CD14-positive monocyte (primary cell): ENCODE measurements around the gene ABCG5. TPM values are rescaled to one million over a fixed set of nuclear protein-coding genes. Genes with fewer than 3 reads are reported as not detected.

Source experiments
- DNase-seq, 3 donors: peaks; one replicate each; pipeline ENCODE4 v3.0.0-alpha.2; 2011 to 2022
- H2AFZ ChIP-seq: 2 replicates; pipeline ENCODE4 v1.6.0; 2012; ENCODE audit warnings: mild to moderate bottlenecking, low read depth, low read length, inconsistent platforms; ENCODE audit not compliant: insufficient read depth, poor library complexity, severe bottlenecking
- H3K27ac ChIP-seq, 2 donors: 1 replicate in 1 of 2; 2 replicates in 1 of 2; pipeline ENCODE4 v1.5.1; 2012 to 2013; ENCODE audit warnings: low read length in 2 of 2, control low read depth in 1 of 2, inconsistent platforms in 1 of 2, low read depth in 1 of 2, mild to moderate bottlenecking in 1 of 2
- H3K27me3 ChIP-seq, 2 donors: one replicate each; pipeline versions ENCODE4 v1.6.0 to v1.6.1; 2011 to 2013; ENCODE audit warnings: low read length in 2 of 2; ENCODE audit not compliant: control insufficient read depth in 2 of 2, insufficient read depth in 2 of 2
- H3K36me3 ChIP-seq, 2 donors: replicated peaks in 1 of 2; 1 replicate in 1 of 2; 2 replicates in 1 of 2; pipeline versions ENCODE4 v1.5.1 to v1.6.1; 2012 to 2013; ENCODE audit warnings: low read length in 2 of 2, control low read depth in 1 of 2, inconsistent platforms in 1 of 2, mild to moderate bottlenecking in 1 of 2; ENCODE audit not compliant: insufficient read depth in 2 of 2, control insufficient read depth in 1 of 2
- H3K4me1 ChIP-seq, 2 donors: 1 replicate in 1 of 2; 2 replicates in 1 of 2; pipeline versions ENCODE4 v1.5.1 to v1.6.1; 2012 to 2013; ENCODE audit warnings: low read length in 2 of 2, control low read depth in 1 of 2, inconsistent platforms in 1 of 2, mild to moderate bottlenecking in 1 of 2, moderate library complexity in 1 of 2; ENCODE audit not compliant: insufficient read depth in 2 of 2, control insufficient read depth in 1 of 2
- H3K4me2 ChIP-seq: replicated peaks from 2 replicates; pipeline ENCODE3; 2012; ENCODE audit warnings: low read length, moderate library complexity, mild to moderate bottlenecking; ENCODE audit not compliant: poor library complexity, severe bottlenecking; ENCODE audit errors: extremely low read depth
- H3K4me3 ChIP-seq, 3 experiments: fragments of 200-600 bp in 1 of 3; sonication (generic) in 1 of 3; replicated peaks in 1 of 3; 1 replicate in 2 of 3; 2 replicates in 1 of 3; pipeline ENCODE4 v1.5.1; 2011 to 2013; ENCODE audit warnings: low read length in 3 of 3, mild to moderate bottlenecking in 3 of 3, control low read depth in 2 of 3, low read depth in 2 of 3, inconsistent platforms in 1 of 3, moderate library complexity in 1 of 3
- H3K79me2 ChIP-seq: 2 replicates; pipeline ENCODE4 v1.6.0; 2012; ENCODE audit warnings: mild to moderate bottlenecking, control low read depth, inconsistent platforms, low read length, moderate library complexity; ENCODE audit not compliant: insufficient read depth
- H3K9ac ChIP-seq: 2 replicates; pipeline ENCODE4 v1.6.0; 2017; ENCODE audit warnings: low read length, mild to moderate bottlenecking; ENCODE audit not compliant: insufficient read depth, poor library complexity, severe bottlenecking
- H3K9me3 ChIP-seq, 2 donors: replicated peaks in 1 of 2; 1 replicate in 1 of 2; 2 replicates in 1 of 2; pipeline versions ENCODE4 v1.5.1 to v1.6.1; 2012 to 2013; ENCODE audit warnings: low read length in 2 of 2, control low read depth in 1 of 2; ENCODE audit not compliant: control insufficient read depth in 1 of 2, insufficient read depth in 1 of 2
- H4K20me1 ChIP-seq: 2 replicates; pipeline ENCODE4 v1.6.0; 2012; ENCODE audit warnings: mild to moderate bottlenecking, low read length, control low read depth, moderate library complexity; ENCODE audit not compliant: insufficient read depth
- H3K27ac Mint-ChIP-seq, 7 donors: one replicate each; pipeline ENCODE4 v1.8.0; 2020; ENCODE audit warnings: mild to moderate bottlenecking in 7 of 7, mixed read lengths in 7 of 7, moderate library complexity in 6 of 7, inconsistent platforms in 2 of 7
- H3K27me3 Mint-ChIP-seq, 3 donors: one replicate each; pipeline ENCODE4 v1.8.0; 2021 to 2022; ENCODE audit warnings: low read depth in 3 of 3, mild to moderate bottlenecking in 3 of 3, mixed read lengths in 3 of 3, moderate library complexity in 3 of 3, inconsistent platforms in 1 of 3
- H3K36me3 Mint-ChIP-seq, 2 donors: one replicate each; pipeline ENCODE4 v1.8.0; 2020; ENCODE audit warnings: mixed read lengths in 2 of 2, inconsistent platforms in 1 of 2, mild to moderate bottlenecking in 1 of 2
- H3K4me1 Mint-ChIP-seq: one replicate; pipeline ENCODE4 v1.8.0; 2020; ENCODE audit warnings: mild to moderate bottlenecking, mixed read lengths
- H3K4me3 Mint-ChIP-seq, 2 donors: one replicate each; pipeline ENCODE4 v1.8.0; 2020; ENCODE audit warnings: mild to moderate bottlenecking in 2 of 2, mixed read lengths in 2 of 2, moderate library complexity in 1 of 2
- H3K9me3 Mint-ChIP-seq, 7 donors: one replicate each; pipeline ENCODE4 v1.8.0; 2020 to 2022; ENCODE audit warnings: mixed read lengths in 7 of 7, mild to moderate bottlenecking in 6 of 7, moderate library complexity in 6 of 7, inconsistent platforms in 2 of 7
- CTCF ChIP-seq: fragments of 200-600 bp; IDR thresholded peaks from one replicate; pipeline ENCODE4 v1.8.0; 2022; ENCODE audit warnings: antibody characterized with exemption, mild to moderate bottlenecking
- WGBS: methylation state at CpG from one replicate; pipeline ENCODE4 v1.1.5; 2013; ENCODE audit warnings: missing lambda C conversion rate; ENCODE audit not compliant: insufficient coverage; 5-methylcytosine and 5-hydroxymethylcytosine counted together
- intact Hi-C, 2 donors: fragments of 100-400 bp; cut with micrococcal nuclease; formaldehyde crosslinking; loops; one replicate each; pipeline versions ENCODE4 v1.15.0 to v1.15.1; 2023
- polyA plus RNA-seq, 3 donors: library from polyadenylated mRNA; depleted of rRNA in 1 of 3; unstranded in 2 of 3; stranded (reverse) in 1 of 3; fragments of 300-500 nt in 2 of 3; fragments of >200 nt in 1 of 3; fragmentation: Illumina TruSeq in 2 of 3; gene quantifications; 1 replicate in 2 of 3; 2 replicates in 1 of 3; pipeline ENCODE4 v1.2.3, GENCODE V29; 2012 to 2021

ABCG5 gene
- polyA plus RNA-seq, 3 donors, result not detected

- Histone ChIP-seq H3K27ac (no peak overlapping the region), H3K79me2 (no peaks in the 10 kb centered on the region), H3K4me2 (no peak overlapping the region), H3K4me3 (no peak overlapping the region), H3K4me1 (no peaks in the 10 kb centered on the region), H3K9ac (no peak overlapping the region), H4K20me1 (no peaks in the 10 kb centered on the region), H3K27me3 (no peaks in the 10 kb centered on the region), H3K9me3 (no peaks in the 10 kb centered on the region), H3K36me3 (no peaks in the 10 kb centered on the region), H2AFZ (no peak overlapping the region)
- H3K4me1 Mint-ChIP-seq, result no peaks in the 10 kb centered on the region
- peaks cover 3 to 5% of the 10 kb centered on the region in 2 donors for H3K36me3 Mint-ChIP-seq
- intact Hi-C loops, result no loop called here
- no peaks in the 10 kb centered on the region for H3K27me3 Mint-ChIP-seq
- no peaks in the 10 kb centered on the region for H3K9me3 Mint-ChIP-seq
- H3K27ac Mint-ChIP-seq, result no peak overlapping the region
- TF ChIP-seq CTCF, result no peak
- no peak overlapping the region for H3K4me3 Mint-ChIP-seq
- WGBS, result 80% methylated on average over 1 of the region's 2 CpGs
- DNase-seq, result no peak
Observed at GRCh38 chr2:43791035-43791765, 47.4 kb downstream of the ABCG5 start.

GRCh38 chr2:43790147-43790546, 48.5 kb downstream of the ABCG5 start:
- Histone ChIP-seq H3K79me2 (no peaks in the 10 kb centered on the region), H3K27me3 (no peaks in the 10 kb centered on the region), H3K4me3 (no peak overlapping the region), H3K4me1 (no peaks in the 10 kb centered on the region), H3K27ac (no peak overlapping the region), H3K36me3 (no peaks in the 10 kb centered on the region), H3K4me2 (no peak overlapping the region), H2AFZ (no peak overlapping the region), H3K9me3 (no peaks in the 10 kb centered on the region), H4K20me1 (no peaks in the 10 kb centered on the region), H3K9ac (no peak overlapping the region)
- no peaks in the 10 kb centered on the region for H3K9me3 Mint-ChIP-seq
- no peak for DNase-seq
- H3K4me1 Mint-ChIP-seq, result no peaks in the 10 kb centered on the region
- no peak overlapping the region for H3K4me3 Mint-ChIP-seq
- H3K36me3 Mint-ChIP-seq, result peaks cover 0 to 5% of the 10 kb centered on the region in 2 donors
- TF ChIP-seq CTCF, result no peak
- no peak overlapping the region for H3K27ac Mint-ChIP-seq
- intact Hi-C loops, result no loop called here
- no peaks in the 10 kb centered on the region for H3K27me3 Mint-ChIP-seq
- WGBS, result 100% methylated on average over 2 of the region's 5 CpGs
